HG03139 (cell line): ENCODE measurements around the gene DNAJB5.

ENCODE experiments used
- ATAC-seq: cut with Tn5 transposase; IDR thresholded peaks from one replicate; pipeline ENCODE4 v1.9.1; 2021; ENCODE audit not compliant: unreplicated experiment

DNAJB5 gene

GRCh38 chr9:34983209-34983608, 6.3 kb upstream of the DNAJB5 start:
- peak; percentile 38 for ATAC-seq

- ATAC-seq = no peak
These were observed 5.5 kb upstream of the DNAJB5 start for GRCh38 chr9:34984049-34984448.

- ATAC-seq = no peak
These were observed 4.1 kb upstream of the DNAJB5 start for GRCh38 chr9:34985311-34985899.

- ATAC-seq = no peak
These were observed 3.0 kb upstream of the DNAJB5 start for GRCh38 chr9:34986540-34987047.

- no peak for ATAC-seq
These were observed 2.2 kb upstream of the DNAJB5 start for GRCh38 chr9:34987160-34987901.

GRCh38 chr9:34988218-34989002, 1.1 kb upstream of the DNAJB5 start:
- no peak for ATAC-seq

GRCh38 chr9:34989946-34990635, 546 bp downstream of the DNAJB5 start:
- no peak for ATAC-seq

- no peak for ATAC-seq
These were observed 1.5 kb downstream of the DNAJB5 start for GRCh38 chr9:34990908-34991606.

GRCh38 chr9:34991607-34992375, 2.2 kb downstream of the DNAJB5 start:
- ATAC-seq = no peak

GRCh38 chr9:34992376-34992951, 2.9 kb downstream of the DNAJB5 start:
- no peak for ATAC-seq

GRCh38 chr9:34993502-34994259, 4.1 kb downstream of the DNAJB5 start:
- no peak for ATAC-seq

GRCh38 chr9:34994260-34994899, 4.8 kb downstream of the DNAJB5 start:
- ATAC-seq = no peak

GRCh38 chr9:34994900-34995669, 5.5 kb downstream of the DNAJB5 start:
- no peak for ATAC-seq

- no peak for ATAC-seq
These were observed 6.1 kb downstream of the DNAJB5 start for GRCh38 chr9:34995670-34996060.

GRCh38 chr9:34996181-34996904, 6.8 kb downstream of the DNAJB5 start:
- no peak for ATAC-seq

GRCh38 chr9:34996905-34997279, 7.3 kb downstream of the DNAJB5 start:
- ATAC-seq = no peak

GRCh38 chr9:34997379-34997781, 7.8 kb downstream of the DNAJB5 start:
- ATAC-seq = no peak
